ENCODE measurements around the gene TYW1B.
"Not testable (repeated sequence)": the region's sequence is repeated elsewhere in the genome, so short reads cannot be mapped to it uniquely, and the experiment has no call there.

The TYW1B gene

GRCh38 chr7:72793791-72794190 lies 34.2 kb downstream of the TYW1B start:
- TF ChIP-seq CTCF (IDR thresholded peaks at IDR 0.05) (no peak), ZFX (IDR thresholded peaks at IDR 0.05; ENCODE audit: borderline replicate concordance) (no peak)
- H3K27ac ChIP-seq: no peak overlapping the region

GRCh38 chr7:72790698-72791060 lies 37.3 kb downstream of the TYW1B start:
- H3K27ac ChIP-seq: not testable (repeated sequence)

- not testable (repeated sequence) for H3K27ac ChIP-seq
These were observed 37.8 kb downstream of the TYW1B start for GRCh38 chr7:72790048-72790697.

GRCh38 chr7:72785166-72785955 lies 42.6 kb downstream of the TYW1B start:
- H3K27ac ChIP-seq: no peak overlapping the region
- no peak for TF ChIP-seq ZFX (IDR thresholded peaks at IDR 0.05; ENCODE audit: borderline replicate concordance)

GRCh38 chr7:72783601-72784370 lies 44.2 kb downstream of the TYW1B start:
- peak overlapping the region; percentile 38 for H3K27ac ChIP-seq

GRCh38 chr7:72781631-72782030 lies 46.4 kb downstream of the TYW1B start:
- H3K27ac ChIP-seq: no peak overlapping the region
- no peak for TF ChIP-seq ZFX (IDR thresholded peaks at IDR 0.05; ENCODE audit: borderline replicate concordance)
- TF ChIP-seq CTCF (IDR thresholded peaks at IDR 0.05): no peak

GRCh38 chr7:72781161-72781560 lies 46.8 kb downstream of the TYW1B start:
- no peak overlapping the region for H3K27ac ChIP-seq

GRCh38 chr7:72780289-72780894 lies 47.6 kb downstream of the TYW1B start:
- H3K27ac ChIP-seq: not testable (repeated sequence)

More at GRCh38 chr7:72781161-72781560, 46.8 kb downstream of the TYW1B start:
- no peak for TF ChIP-seq ZFX (IDR thresholded peaks at IDR 0.05; ENCODE audit: borderline replicate concordance)
- TF ChIP-seq CTCF (IDR thresholded peaks at IDR 0.05): no peak

GRCh38 chr7:72777167-72777566 lies 50.8 kb downstream of the TYW1B start:
- H3K27ac ChIP-seq: not testable (repeated sequence)

GRCh38 chr7:72772627-72773026 lies 55.4 kb downstream of the TYW1B start:
- H3K27ac ChIP-seq: not testable (repeated sequence)

- not testable (repeated sequence) for H3K27ac ChIP-seq
These were observed 61.0 kb downstream of the TYW1B start for GRCh38 chr7:72766994-72767393.

Data from 22Rv1 (cell line).